Choroid plexus epithelial cell (primary cell): Measurements from ENCODE around the gene ZMIZ1.
A peak's percentile ranks its signal among the peaks of the same experiment; 100 is the strongest.

Experiments
- DNase-seq: peaks from one replicate; pipeline ENCODE4 v3.0.0-alpha.2; 2010; ENCODE audit warnings: low read depth
- H3K4me3 ChIP-seq: 2 replicates; pipeline ENCODE4 v1.5.1; 2011; ENCODE audit warnings: low read depth, mild to moderate bottlenecking, control low read depth, low read length, moderate library complexity
- TF ChIP-seq, protein P1 (sequence below): conservative IDR thresholded peaks from 2 replicates; pipeline ENCODE4 v1.5.1; 2011; ENCODE audit warnings: low read depth, mild to moderate bottlenecking, control low read depth, inconsistent platforms, low read length, moderate library complexity

The ZMIZ1 gene

DNA sequence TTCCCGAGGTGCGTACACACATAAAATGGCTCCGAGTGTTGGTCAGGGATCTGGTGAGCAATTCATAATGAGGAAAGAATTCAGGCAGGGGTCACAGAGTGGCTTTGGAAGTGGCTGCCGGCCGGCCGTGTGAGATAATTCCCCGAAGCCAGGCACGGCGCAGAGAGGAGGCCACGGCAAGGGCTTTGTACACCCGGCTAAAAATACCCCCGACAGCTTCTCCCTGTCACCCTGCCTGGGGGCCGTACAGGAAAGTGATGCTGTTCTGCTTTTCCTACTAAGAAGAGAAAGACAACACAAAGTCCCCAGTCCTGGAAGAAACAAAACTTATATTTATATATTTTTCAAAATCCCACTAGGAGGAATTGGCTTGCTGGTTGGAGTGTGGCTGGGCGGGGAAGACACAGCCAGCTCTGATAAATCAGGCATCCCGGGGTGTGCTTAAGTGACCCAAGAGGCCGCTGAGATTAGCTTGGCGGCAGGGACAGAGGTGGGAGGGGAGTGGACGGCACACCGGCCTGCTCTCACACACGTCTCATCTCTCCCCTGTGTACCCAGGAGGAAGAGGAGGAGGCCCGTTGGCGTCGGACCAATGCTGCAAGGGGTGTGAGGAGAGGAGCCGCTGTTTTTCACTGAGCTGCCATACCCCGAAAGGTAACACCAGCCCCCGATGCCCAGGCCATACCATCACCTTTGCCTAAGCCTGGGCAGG is 70.5 kb downstream of the ZMIZ1 start:
- TF ChIP-seq, protein P1, sequence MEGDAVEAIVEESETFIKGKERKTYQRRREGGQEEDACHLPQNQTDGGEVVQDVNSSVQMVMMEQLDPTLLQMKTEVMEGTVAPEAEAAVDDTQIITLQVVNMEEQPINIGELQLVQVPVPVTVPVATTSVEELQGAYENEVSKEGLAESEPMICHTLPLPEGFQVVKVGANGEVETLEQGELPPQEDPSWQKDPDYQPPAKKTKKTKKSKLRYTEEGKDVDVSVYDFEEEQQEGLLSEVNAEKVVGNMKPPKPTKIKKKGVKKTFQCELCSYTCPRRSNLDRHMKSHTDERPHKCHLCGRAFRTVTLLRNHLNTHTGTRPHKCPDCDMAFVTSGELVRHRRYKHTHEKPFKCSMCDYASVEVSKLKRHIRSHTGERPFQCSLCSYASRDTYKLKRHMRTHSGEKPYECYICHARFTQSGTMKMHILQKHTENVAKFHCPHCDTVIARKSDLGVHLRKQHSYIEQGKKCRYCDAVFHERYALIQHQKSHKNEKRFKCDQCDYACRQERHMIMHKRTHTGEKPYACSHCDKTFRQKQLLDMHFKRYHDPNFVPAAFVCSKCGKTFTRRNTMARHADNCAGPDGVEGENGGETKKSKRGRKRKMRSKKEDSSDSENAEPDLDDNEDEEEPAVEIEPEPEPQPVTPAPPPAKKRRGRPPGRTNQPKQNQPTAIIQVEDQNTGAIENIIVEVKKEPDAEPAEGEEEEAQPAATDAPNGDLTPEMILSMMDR = no peak
- H3K4me3 ChIP-seq = no peak overlapping the region
- peak; percentile 92 for DNase-seq

DNA sequence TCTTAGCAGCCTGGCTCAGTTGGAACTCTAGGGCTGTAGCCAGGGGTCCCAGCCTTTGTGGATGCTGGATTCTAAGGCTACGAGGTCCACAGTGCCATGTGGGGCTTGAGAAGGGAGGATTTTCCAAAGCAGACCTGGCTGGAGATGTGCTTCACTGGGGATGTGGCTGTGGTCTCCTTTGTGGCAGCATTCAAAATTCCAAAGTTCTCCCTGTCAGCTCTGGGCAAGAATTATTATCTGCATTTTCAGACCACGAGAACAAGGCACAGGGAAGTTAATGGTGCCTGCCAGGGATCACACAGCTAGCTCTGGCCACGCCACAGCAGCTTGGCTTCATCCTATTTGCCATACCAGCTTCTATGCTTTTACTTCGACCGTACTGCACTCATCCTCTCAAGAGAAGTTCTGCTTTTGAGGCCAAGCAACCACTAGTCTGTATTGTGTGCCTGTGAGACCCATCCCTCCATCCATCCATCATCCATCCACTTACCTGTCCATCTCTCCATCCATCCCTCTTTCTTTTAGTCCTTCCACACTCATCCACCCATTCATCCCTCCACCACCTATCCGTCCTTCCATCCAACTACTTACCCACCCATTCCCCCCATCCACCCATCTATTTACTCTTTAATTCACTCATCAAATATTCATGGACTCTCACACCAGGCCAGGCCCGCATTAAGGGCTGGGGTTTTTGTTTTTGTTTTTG is 71.5 kb downstream of the ZMIZ1 start:
- H3K4me3 ChIP-seq = no peak overlapping the region
- no peak for DNase-seq
- TF ChIP-seq, protein P1 = no peak

DNA sequence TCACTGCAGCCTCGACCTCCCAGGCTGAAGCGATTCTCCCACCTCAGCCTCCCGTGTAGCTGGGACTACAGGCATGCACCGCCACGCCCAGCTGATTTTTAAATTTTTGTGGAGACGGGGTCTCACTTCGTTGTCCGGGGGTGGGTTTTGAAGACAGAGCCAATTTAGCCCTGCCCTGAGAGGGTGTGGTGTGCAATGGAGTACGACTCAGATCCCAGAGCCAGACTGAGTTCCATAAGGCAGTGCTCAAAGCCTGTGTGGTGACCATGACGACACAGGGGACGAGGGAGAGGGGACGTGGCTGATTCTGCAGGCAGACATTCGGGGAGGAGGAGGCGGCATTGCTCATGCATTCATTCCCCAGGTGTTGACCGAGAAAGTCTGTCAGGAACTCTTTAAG is 72.1 kb downstream of the ZMIZ1 start:
- no peak overlapping the region for H3K4me3 ChIP-seq
- no peak for DNase-seq
- TF ChIP-seq, protein P1 = no peak

DNA sequence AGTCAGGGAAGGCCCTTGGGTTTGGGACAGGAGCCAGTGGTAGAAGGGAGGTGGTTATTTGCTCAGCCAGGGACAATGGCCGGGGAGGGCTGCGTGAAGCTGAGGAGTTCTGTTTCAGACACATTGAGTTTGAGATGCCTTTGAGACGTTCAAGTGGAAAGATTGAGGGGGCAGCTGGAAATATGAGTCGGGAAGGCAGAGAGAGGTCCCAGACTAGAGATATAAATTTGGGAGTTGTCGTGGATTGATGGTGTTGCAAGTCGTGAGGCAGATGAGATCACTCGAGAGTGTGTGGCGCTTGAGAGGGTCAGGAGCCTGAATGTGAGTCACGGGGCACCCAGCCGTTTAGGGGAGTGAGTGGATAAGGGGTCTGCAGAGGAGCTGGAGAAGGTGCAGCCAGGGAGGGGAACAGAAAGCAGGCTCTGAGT is 73.3 kb downstream of the ZMIZ1 start:
- DNase-seq = peak; percentile 69
- H3K4me3 ChIP-seq = no peak overlapping the region
- TF ChIP-seq, protein P1 = no peak

DNA sequence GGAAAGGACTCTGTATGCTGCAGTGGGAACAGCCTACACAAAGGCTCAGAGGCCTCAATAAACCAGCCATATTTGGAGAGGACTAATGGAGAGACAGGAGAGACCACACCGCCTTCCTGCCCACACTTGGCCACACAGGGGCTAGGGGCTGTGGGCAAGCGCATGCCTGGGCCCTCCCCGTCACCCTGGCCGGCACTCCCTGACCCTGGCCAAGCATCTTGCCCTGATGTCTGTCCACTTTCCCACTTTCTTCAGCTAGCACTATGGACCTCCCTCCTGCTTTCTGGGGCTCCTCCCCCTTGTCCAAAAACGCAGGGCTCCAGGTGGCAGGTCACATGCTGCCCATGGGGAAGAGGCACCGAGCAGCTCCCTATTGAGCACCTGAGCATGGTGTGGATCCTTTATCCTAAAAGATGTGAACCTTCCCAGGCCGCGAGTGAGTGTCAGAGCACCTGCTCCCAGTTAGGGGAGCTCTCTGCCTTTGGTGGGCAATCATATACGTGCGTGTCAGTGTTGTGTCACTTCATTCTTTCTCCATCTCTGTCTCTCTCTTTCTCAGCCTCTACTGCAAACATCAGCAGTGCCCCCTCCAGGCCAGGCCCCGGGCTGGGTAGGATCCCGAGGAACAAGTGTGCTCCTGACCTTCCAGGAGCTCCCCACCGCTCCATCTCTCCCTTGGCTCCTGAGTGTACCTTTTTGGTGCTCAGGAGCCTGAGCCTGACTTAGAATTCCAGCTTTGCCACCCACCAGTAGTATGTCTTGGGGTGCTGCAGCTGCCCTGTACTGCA is 74.0 kb downstream of the ZMIZ1 start:
- TF ChIP-seq, protein P1 = peak; percentile 28
- no peak overlapping the region for H3K4me3 ChIP-seq
- DNase-seq = no peak

DNA sequence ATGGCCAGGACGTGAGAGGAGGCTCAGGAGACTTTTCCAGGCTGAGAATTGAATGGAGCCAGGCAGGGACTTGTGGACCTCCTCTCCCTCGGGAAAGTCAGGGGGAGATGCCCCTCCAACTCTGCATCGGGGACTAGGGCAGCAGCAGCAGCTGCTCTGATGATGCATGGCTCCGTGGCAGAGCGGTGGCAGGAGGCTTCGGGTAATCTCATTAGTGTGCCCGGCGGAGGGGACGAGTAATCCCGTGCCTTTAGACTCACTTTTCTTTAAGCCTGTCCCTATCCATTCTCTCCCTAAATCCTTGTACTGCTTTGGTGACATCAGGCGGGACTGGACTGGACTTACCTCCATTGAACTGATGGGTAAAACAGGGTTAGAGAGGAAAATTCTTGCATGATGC is 75.1 kb downstream of the ZMIZ1 start:
- no peak for DNase-seq
- TF ChIP-seq, protein P1 = no peak
- H3K4me3 ChIP-seq = no peak overlapping the region
